ENCODE results near the gene SIKE1.

DNA sequence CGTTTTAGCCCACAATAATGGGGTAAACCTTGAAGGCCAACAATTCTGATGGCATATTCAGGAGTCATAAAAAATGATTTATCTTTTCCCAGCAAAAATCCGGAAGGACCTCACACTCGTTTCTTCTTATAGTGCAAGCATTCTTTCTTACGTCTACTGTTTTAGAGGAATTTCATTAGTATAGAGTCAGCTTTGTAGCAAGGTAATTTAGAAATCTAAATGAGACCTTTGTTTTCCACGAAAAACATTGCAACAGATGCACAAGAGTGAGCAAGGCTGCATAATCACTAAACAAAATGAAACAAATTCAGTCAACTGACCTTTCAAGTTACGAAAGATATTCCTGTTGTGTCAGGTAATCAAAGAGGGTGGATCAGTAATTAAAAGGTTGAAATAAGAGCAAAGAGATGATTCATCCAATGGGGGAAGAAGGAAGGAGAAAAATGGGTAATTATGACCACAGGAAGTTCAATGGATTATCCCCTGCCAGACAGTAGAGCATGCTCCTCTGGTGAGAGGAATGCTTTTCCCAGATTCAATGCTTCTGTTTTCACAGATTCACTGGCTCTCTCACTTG, 22.1 kb downstream of the SIKE1 start:
- TF ChIP-seq, protein P1, sequence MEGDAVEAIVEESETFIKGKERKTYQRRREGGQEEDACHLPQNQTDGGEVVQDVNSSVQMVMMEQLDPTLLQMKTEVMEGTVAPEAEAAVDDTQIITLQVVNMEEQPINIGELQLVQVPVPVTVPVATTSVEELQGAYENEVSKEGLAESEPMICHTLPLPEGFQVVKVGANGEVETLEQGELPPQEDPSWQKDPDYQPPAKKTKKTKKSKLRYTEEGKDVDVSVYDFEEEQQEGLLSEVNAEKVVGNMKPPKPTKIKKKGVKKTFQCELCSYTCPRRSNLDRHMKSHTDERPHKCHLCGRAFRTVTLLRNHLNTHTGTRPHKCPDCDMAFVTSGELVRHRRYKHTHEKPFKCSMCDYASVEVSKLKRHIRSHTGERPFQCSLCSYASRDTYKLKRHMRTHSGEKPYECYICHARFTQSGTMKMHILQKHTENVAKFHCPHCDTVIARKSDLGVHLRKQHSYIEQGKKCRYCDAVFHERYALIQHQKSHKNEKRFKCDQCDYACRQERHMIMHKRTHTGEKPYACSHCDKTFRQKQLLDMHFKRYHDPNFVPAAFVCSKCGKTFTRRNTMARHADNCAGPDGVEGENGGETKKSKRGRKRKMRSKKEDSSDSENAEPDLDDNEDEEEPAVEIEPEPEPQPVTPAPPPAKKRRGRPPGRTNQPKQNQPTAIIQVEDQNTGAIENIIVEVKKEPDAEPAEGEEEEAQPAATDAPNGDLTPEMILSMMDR (IDR thresholded peaks at IDR 0.05): no peak
- TF ChIP-seq EZH2phosphoT487 (IDR thresholded peaks at IDR 0.05) (no peak), EZH2 (IDR thresholded peaks at IDR 0.05) (no peak)

Data from neural progenitor cell (in vitro differentiated cells).